Small intestine (tissue), 7 donors: ENCODE data around the gene ADAMTS14. TPM values are rescaled to one million over a fixed set of nuclear protein-coding genes. Genes with fewer than 3 reads are reported as not detected.

Experiments used
- DNase-seq, 2 donors: peaks; one replicate each; pipeline versions ENCODE4 v3.0.0 to v3.0.0-alpha.2; 2013
- FAIRE-seq: peaks from 2 replicates; lab custom pipeline; 2012; peaks lifted over from hg19 to GRCh38; lab: Jason Lieb, UNC
- H3K27ac ChIP-seq, 3 donors: one replicate each; pipeline ENCODE4 v1.5.1; 2013; ENCODE audit warnings: low read length in 2 of 3, mild to moderate bottlenecking in 2 of 3, control low read depth in 1 of 3, inconsistent platforms in 1 of 3, low read depth in 1 of 3, moderate library complexity in 1 of 3
- H3K27me3 ChIP-seq, 3 donors: one replicate each; pipeline ENCODE4 v1.6.1; 2013; ENCODE audit warnings: low read length in 3 of 3, inconsistent platforms in 1 of 3; ENCODE audit not compliant: control insufficient read depth in 3 of 3, insufficient read depth in 3 of 3
- H3K36me3 ChIP-seq, 3 donors: one replicate each; pipeline ENCODE4 v1.6.1; 2013; ENCODE audit warnings: low read length in 3 of 3, inconsistent platforms in 1 of 3, low read depth in 1 of 3, mild to moderate bottlenecking in 1 of 3, moderate library complexity in 1 of 3; ENCODE audit not compliant: control insufficient read depth in 3 of 3, insufficient read depth in 2 of 3
- H3K4me1 ChIP-seq, 3 donors: one replicate each; pipeline ENCODE4 v1.6.1; 2013; ENCODE audit warnings: low read length in 2 of 3, inconsistent platforms in 1 of 3, low read depth in 1 of 3, mild to moderate bottlenecking in 1 of 3, moderate library complexity in 1 of 3; ENCODE audit not compliant: control insufficient read depth in 3 of 3, insufficient read depth in 2 of 3
- H3K4me3 ChIP-seq, 3 donors: one replicate each; pipeline ENCODE4 v1.5.1; 2013; ENCODE audit warnings: low read length in 3 of 3, control low read depth in 1 of 3, inconsistent platforms in 1 of 3, low read depth in 1 of 3, mild to moderate bottlenecking in 1 of 3, moderate library complexity in 1 of 3
- H3K9me3 ChIP-seq, 2 donors: one replicate each; pipeline ENCODE4 v1.6.1; 2013; ENCODE audit warnings: low read depth in 1 of 2, low read length in 1 of 2; ENCODE audit not compliant: control insufficient read depth in 2 of 2, insufficient read depth in 1 of 2
- WGBS, 3 donors: extraction: QIAGEN DNeasy Blood & Tissue Kit; methylation state at CpG; one replicate each; pipeline ENCODE4 v1.1.7; 2013; 5-methylcytosine and 5-hydroxymethylcytosine counted together
- polyA plus RNA-seq, 4 donors: library from polyadenylated mRNA; stranded (reverse) in 3 of 4; unstranded in 1 of 4; fragments of 200-250 nt in 3 of 4; fragments of 120-200 nt in 1 of 4; gene quantifications; one replicate each; pipeline versions ENCODE4 v1.2.1 to v1.2.3, GENCODE V29; 2013
- donor health status: healthy with polysubstance abuse.
- donor health status: control.
- donor health status: control.
- donor health status: Bipolar disorder and iron deficiency.
- donor health status: healthy.

The ADAMTS14 gene
- polyA plus RNA-seq, 4 donors, result 0.45 to 7.7 (median 0.79) TPM

- no peak for DNase-seq
- 78 to 83% (median 82%) methylated on average over 8 of the region's 8 CpGs for WGBS, 3 donors
- no peaks in the 10 kb centered on the region for H3K36me3 ChIP-seq
These were observed 99.2 kb downstream of the ADAMTS14 start for GRCh38 chr10:70771311-70772194.

GRCh38 chr10:70772627-70773026 is 100.3 kb downstream of the ADAMTS14 start:
- no peak for DNase-seq
- Histone ChIP-seq H3K9me3 (no peaks in the 10 kb centered on the region), H3K36me3 (no peaks in the 10 kb centered on the region), H3K27ac (no peak overlapping the region), H3K27me3 (no peaks in the 10 kb centered on the region), H3K4me3 (no peak overlapping the region), H3K4me1 (peaks cover 0 to 24% (median 0%) of the 10 kb centered on the region in 3 donors)
- WGBS, 3 donors, result 85 to 93% (median 89%) methylated on average over 4 of the region's 4 CpGs
- no peak for FAIRE-seq

More at GRCh38 chr10:70771311-70772194, 99.2 kb downstream of the ADAMTS14 start:
- Histone ChIP-seq H3K4me1 (peaks cover 0 to 14% (median 0%) of the 10 kb centered on the region in 3 donors), H3K4me3 (no peak overlapping the region), H3K9me3 (no peaks in the 10 kb centered on the region), H3K27me3 (no peaks in the 10 kb centered on the region), H3K27ac (no peak overlapping the region)
- no peak for FAIRE-seq

DNA sequence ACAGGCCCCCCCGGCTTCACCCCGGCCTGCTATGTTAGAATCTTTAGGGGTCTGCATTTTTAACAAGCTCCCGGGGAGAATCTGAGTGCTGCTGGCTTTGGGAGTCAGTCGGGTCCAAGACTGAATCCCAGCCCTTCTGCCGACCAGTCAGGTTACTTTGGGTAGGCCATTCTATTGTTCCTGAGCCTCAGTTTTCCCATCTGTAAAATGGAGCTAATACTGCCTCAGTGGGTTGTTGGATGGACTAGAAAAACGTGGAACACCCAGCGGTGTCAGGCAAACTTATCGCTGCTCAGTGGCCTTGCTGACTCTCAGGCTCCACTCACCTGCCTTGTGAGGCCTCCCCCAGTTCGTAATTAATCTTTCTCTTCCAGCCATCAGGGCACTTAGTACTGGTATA is 101.2 kb downstream of the ADAMTS14 start:
- FAIRE-seq (no peak), DNase-seq (no peak)
- Histone ChIP-seq H3K36me3 (no peaks in the 10 kb centered on the region), H3K27me3 (no peaks in the 10 kb centered on the region), H3K9me3 (no peaks in the 10 kb centered on the region), H3K27ac (no peak overlapping the region), H3K4me3 (no peak overlapping the region), H3K4me1 (peaks cover 0 to 33% (median 0%) of the 10 kb centered on the region in 3 donors)
- 79 to 86% (median 79%) methylated on average over 9 of the region's 9 CpGs for WGBS, 3 donors

DNA sequence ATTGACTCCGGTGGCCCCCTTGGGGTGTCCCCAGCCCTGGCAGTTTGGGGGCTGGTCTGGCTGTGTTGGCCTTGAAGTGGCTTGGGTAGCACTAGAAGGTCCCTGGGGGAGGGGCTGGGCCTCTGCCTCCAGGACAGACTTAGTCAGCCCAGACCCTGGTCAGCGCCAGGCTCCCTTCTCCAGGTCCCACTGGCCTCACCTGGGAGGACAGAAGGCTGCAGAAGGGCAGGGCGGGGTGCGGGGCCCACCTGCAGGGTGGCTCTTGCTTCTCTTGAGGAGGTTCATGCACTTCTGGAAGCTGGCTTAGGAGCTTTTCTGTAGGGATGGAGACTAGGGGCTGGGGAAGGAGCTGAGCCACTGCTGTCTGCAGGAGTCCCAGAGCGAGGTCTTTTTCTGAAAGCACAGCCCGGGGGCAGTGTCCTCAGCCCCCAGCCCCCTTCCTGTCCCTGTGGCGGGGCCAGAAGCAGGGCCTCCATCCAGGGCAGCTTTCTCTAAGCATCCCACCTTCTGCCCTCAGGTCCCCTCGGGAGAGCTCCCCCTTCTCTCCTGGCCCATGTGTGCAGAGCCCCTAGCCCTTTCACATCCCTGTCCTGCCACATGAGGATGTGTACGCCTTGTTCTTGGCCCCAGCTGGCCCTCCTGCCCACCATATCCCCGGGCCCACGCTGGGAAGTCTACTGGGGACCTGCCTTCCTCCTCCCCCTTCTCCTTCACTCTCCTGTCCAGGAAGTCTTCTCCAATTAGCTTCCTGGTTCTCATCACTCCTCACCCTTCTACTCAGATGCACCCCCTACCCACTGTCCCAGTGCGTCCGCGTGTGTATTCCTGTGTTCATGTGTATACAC is 101.9 kb downstream of the ADAMTS14 start:
- Histone ChIP-seq H3K27ac (no peak overlapping the region), H3K9me3 (no peaks in the 10 kb centered on the region), H3K4me1 (peaks cover 0 to 40% (median 0%) of the 10 kb centered on the region in 3 donors), H3K36me3 (no peaks in the 10 kb centered on the region), H3K4me3 (no peak overlapping the region), H3K27me3 (no peaks in the 10 kb centered on the region)
- DNase-seq (no peak), FAIRE-seq (no peak)
- 83 to 86% (median 85%) methylated on average over 12 to 14 of the region's 14 CpGs for WGBS, 3 donors

DNA sequence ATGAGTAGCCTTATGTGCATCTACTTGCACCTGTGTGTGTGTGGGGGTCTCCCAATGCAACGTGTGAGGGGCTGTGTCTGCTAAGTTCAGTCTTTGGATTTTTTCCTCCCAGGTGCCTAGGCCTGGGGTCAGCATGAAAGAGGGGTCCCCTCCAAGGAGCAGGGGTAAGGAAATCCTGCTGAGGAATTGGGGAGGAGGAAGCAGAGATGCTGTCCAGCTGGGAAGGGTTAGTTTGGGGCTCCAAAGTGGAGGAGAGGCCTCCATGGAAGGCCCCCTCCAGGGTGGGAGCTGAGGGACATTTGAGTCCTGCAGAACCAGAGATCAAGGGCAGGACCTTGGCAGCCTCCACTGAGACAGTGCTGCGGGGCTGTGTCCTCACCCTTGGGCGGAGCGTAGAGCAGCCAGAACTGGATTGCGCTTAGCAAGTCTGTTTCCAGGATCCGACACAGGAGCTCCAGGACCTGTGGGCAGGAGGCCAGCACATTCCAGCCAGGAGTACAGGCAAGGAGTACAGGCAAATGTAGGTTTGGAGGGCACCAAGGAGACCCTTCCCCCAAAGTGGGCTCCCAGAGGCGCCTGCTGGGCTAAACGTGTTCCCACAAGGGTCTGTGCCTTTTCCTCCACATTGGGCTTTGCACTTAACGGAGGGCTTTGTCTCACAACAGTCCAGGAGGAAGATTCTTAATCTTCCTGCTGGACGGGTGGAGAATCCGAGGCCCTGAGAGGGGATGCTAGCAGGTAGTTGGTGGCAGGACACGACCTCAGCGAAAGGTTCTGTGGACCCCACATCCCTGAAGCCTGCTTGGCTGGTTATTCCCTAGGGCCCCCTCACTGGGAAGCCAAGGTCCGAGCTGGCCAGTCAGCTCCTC is 102.7 kb downstream of the ADAMTS14 start:
- FAIRE-seq, result no peak
- peaks cover 0 to 47% (median 0%) of the 10 kb centered on the region in 3 donors for H3K4me1 ChIP-seq
- no peaks in the 10 kb centered on the region for H3K36me3 ChIP-seq
- H3K27me3 ChIP-seq, result no peaks in the 10 kb centered on the region
- no peak overlapping the region for H3K27ac ChIP-seq
- no peak overlapping the region for H3K4me3 ChIP-seq
- DNase-seq, result no peak
- WGBS, 3 donors, result 58 to 74% (median 66%) methylated on average over 14 of the region's 14 CpGs
- H3K9me3 ChIP-seq, result no peaks in the 10 kb centered on the region

- DNase-seq (no peak), FAIRE-seq (no peak)
- Histone ChIP-seq H3K36me3 (no peaks in the 10 kb centered on the region), H3K9me3 (no peaks in the 10 kb centered on the region), H3K27me3 (no peaks in the 10 kb centered on the region), H3K4me1 (peaks cover 0 to 51% (median 0%) of the 10 kb centered on the region in 3 donors), H3K27ac (no peak overlapping the region), H3K4me3 (no peak overlapping the region)
- WGBS, 3 donors, result 85 to 91% (median 89%) methylated on average over 13 of the region's 13 CpGs
These were observed 103.6 kb downstream of the ADAMTS14 start for GRCh38 chr10:70775679-70776454.

GRCh38 chr10:70776455-70777005 is 104.2 kb downstream of the ADAMTS14 start:
- FAIRE-seq, result no peak
- Histone ChIP-seq H3K27ac (no peak overlapping the region), H3K36me3 (no peaks in the 10 kb centered on the region), H3K9me3 (no peaks in the 10 kb centered on the region), H3K27me3 (no peaks in the 10 kb centered on the region), H3K4me1 (peaks cover 0 to 50% (median 0%) of the 10 kb centered on the region in 3 donors), H3K4me3 (no peak overlapping the region)
- DNase-seq, result no peak
- 89 to 97% (median 95%) methylated on average over 11 of the region's 11 CpGs for WGBS, 3 donors
